Activated effector memory CD4-positive, alpha-beta T cell treated with Interleukin-2 at 50 U/mL for 16 hours (primary cell): ENCODE results near the gene PAXX.

Experiments used
- DNase-seq: peaks from one replicate; pipeline ENCODE4 v3.0.0-alpha.2; 2020

Gene PAXX

DNA sequence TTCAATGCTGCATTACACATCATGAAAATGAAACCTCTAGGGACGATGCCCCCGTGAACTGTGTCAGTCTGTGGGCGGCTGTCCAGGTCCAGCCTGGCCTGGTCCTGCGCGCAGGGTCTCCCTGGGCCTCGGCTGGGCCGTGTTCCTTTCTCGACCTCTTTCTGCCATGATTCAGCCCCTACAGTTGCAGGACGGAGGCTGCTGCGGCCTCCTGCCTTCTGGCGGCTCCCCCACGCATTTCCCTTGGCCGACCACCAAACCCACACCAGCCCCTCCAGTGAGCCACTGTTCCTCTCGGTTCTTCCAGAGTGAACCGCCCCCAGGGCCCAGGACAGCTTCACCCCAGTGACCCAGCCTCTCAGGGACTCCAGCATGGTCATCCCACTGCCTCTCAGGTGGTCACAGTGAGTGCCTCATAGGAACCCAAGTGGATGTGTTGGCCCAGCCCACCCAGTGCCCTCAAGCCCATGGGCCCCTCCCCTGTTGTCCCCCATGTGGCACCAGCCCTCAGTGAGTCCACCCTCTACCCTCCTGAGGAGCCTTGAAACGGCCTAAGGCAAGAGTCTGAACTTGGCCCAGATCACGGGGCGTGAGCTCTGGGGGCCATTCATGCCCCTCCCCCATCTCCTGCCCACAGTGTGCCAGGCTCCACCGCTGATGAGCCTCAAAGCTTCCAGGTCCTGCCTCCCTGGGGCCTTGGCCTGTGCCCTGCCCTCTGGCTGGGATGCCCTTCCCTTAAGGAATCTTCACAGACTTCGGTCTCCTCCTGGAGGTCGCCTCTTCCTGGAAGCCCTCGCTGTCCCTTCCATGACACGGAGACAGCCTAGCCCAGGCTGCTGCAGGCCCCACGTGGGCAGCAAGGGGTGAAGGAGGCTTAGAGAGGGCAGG, 14.1 kb downstream of the PAXX start:
- DNase-seq, result no peak

- DNase-seq, result no peak
These were observed 15.0 kb downstream of the PAXX start for GRCh38 chr9:137007108-137007815.

DNA sequence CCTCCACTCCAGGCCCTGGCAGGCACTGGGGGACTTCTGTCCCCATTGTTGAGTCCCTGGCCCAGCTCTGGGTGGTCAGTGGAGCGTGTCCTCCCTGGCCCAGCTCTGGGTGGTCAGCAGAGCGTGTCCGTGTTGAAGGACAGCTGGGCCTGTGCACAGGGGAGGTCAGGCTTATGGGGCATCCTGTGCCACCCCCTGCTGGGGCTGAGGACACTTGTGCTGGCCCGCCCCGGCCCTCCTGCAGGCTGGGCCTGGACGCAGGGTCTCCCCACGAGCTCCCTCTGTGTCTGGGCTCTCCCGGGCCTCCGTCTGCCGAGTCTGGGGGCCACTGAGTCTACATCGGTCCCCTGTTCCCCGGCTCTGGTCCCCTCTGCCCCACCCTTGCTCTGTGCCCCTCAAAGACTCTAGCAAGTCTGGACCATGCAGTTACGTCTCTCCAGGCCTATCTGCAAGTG, 15.6 kb downstream of the PAXX start:
- DNase-seq, result no peak

DNA sequence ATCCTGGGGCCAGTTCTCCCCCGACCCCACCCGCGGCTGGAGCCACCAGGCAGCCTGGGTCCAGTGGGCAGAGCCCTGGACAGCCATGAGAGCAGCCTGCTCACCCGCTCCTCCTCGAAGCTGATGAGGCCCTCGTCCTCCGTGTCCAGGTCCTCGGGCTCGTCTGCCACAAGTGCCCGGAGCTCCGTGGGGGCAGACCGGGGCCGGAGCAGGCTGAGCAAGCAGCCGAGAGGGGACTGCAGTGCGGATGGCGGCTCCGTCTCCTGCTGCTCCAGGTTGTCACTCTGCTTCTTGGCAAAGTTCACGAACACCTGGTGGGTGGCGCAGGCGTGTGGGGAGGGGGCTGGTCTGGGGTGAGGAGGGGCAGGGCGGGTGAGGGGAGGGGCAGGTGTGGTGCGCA, 16.1 kb downstream of the PAXX start:
- DNase-seq, result no peak

GRCh38 chr9:137009217-137009616, 17.0 kb downstream of the PAXX start:
- no peak for DNase-seq

- no peak for DNase-seq
These were observed 17.9 kb downstream of the PAXX start for GRCh38 chr9:137009938-137010732.

GRCh38 chr9:137011156-137011555, 18.9 kb downstream of the PAXX start:
- no peak for DNase-seq

- DNase-seq, result no peak
These were observed 19.9 kb downstream of the PAXX start for GRCh38 chr9:137011907-137012675.

DNA sequence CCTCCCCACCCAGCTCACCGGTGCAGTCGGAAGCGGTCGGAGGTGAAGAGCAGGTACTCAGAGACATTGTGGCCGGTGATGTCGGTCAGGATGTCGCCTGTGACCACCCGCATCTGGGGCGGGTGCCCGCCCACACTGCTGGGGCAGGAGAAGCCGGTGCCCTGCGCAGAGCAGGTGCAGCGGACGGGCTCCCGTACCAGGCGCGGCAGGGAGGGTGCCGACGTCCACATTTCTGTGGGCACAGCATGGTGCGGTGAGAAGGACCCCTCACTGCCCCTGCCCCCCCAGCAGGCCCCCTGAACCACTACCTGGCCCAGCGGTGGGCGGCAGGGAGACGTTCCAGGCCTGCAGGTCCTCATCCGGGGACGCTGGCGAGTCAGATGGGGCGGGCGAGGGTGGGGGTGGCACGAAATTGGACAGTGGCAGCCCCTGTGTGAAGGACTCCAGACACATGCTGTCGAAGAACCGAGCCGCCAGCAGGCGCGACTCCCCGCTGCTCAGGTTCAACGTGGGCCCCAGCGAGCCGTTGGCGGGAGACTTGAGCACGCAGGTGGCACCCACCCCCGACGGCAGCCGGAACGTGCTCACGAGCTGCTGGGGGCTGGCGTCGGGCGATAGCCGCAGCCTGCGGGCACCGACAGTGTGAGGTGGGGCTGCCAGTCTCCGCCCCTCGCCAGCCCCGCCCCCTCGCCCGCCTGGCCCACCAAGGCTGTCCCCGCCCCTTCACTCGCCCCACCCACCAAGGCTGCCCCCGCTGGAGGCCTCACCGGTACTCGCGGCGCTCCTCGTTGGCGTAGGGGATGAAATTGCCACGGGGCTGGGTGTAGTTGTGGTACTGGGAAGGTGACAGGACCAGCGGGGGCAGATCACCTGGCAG, 20.7 kb downstream of the PAXX start:
- DNase-seq, result no peak

DNA sequence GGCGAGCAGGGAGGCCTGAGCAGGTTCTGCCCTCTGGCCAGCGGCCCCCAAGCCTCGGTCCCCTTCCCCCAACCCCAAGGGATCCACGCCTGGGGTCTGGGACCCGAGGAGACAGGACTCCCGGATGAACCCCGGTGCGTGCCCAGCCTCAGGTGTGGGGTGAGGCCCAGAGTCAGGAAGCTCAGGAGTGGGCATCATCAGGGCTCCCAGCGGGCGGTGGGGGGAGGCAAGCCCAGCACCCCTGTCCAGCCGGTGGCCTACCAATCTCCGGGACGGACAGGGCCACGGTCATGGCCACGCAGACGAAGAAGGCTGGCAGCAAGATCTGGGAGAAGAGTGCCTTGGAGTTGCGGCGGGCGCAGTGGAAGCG, 21.3 kb downstream of the PAXX start:
- DNase-seq, result no peak

DNA sequence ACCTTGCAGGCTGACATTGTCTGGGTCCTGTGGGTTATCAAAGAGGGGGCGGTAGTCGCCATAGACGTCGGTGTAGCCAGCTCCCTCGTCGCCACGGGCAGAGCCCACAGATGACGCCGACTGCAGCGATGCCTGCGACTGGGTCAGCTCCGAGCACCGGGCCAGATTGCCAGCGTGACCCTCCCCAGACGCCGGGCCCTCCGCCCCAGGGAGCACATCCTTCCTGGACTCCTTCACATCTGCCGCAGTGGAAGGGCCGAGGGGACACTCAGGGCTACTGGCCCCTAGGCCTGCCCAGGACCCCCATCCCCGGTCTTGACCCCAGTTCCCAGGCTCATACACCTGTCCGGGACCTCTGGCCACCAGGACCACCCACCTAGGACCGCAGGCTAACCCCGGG, 21.9 kb downstream of the PAXX start:
- no peak for DNase-seq

- DNase-seq, result no peak
These were observed 22.7 kb downstream of the PAXX start for GRCh38 chr9:137014776-137015539.

DNA sequence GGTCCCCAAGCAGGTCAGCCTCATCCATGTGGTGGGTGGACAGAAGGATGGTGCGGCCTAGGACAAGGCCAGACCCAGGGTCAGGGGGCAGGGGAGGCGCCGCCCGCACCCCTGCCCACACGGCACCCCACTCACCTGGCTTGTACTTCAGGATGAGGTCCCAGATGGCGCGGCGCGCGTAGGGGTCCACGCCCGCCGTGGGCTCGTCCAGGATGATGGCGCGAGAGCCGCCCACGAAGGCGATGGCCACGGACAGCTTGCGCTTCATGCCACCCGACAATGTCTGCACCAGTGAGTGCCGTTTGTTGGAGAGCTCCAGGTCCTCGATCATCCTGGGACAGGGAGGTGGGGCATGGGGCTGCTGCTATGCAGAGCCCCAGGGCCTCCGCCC, 23.3 kb downstream of the PAXX start:
- no peak for DNase-seq

GRCh38 chr9:137015976-137016375, 23.8 kb downstream of the PAXX start:
- no peak for DNase-seq

- no peak for DNase-seq
These were observed 24.2 kb downstream of the PAXX start for GRCh38 chr9:137016436-137016835.

- DNase-seq, result no peak
These were observed 24.8 kb downstream of the PAXX start for GRCh38 chr9:137017071-137017470.

- no peak for DNase-seq
These were observed 25.7 kb downstream of the PAXX start for GRCh38 chr9:137017791-137018497.

DNA sequence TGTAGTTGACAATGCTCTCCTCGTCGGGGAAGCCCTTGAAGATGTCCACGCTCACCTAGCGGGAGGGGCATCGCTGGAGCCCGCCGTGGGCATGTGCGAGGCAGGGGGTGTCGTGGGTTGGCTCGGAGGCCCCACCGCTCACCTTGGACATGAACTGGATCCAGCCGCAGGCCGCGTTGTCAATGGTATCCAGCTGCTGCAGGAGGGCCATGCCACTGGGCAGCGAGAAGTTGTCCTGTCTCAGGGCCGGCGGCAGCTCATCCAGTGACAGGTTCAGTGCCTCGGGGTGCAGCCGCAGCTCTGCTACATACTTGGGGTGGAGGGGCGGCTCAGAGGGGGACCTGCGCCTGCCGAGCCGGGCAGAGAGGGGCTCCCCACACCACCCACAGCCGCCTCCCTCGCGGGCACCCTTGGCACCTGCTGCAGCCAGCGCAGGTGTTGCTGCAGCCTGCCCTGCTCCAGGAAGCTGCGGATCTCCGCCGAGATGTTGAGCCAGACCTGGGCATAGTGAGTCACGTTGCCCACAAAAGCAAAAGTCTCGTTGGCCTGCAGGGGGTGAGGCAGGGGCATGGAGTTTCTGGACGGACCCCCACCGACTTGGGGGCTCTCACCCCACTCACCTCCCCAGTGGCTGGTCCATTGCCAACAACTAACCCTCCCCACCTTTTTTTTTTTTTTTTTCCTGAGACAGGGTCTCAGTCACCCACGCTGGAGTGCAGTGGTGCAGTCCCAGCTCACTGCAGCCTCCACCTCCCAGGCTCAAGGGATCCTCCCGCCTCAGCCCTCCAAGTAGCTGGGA, 26.7 kb downstream of the PAXX start:
- no peak for DNase-seq
